ENCODE data around the gene UBE2QL1. TPM values are rescaled to one million over a fixed set of nuclear protein-coding genes. Genes with fewer than 3 reads are reported as not detected.

UBE2QL1 gene
- total RNA-seq, 1 experiment from 2014 or later, result 0.50 TPM

DNA sequence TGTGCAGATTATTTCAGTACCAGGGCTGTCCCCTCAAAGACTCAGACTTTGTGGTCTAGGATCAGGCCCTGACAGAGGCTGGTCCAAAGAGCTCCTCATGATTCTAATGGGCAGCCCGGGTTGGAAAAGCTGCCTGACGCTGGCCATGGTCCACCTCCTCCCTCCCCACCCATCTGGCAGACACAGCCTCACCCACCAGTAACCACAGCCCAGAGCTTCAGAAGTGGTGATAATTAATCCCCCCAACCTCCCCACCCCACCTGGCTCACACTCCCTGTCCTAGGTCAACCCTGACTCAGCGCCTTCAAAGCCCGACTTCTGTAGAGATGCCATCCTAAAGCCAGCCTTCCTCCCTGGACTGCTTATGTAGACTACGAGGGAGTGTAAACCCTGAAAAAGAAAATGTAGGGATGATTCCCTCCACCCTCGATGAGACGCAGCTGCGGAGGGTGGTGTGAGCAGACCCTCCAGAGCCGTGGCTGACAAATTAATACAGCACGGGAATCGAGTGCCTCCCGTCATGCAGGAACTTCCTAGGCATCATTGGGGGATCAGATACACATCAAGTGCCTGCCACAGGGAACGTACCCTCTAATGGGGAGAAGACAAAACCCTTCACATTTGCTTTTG is 7.0 kb downstream of the UBE2QL1 start:
- no peaks in the 10 kb centered on the region for H3K9me3 Mint-ChIP-seq
- ChIA-PET CTCF (interaction anchor here (1.3 to 1.9 kb wide), 2 partner anchors 21 to 568 kb away, joined by 4 read pairs; no protein-coding TSS in a partner anchor), POLR2A (no interaction called here)
- H3K4me1 Mint-ChIP-seq, result peaks cover 4% of the 10 kb centered on the region
- H3K36me3 Mint-ChIP-seq, result no peaks in the 10 kb centered on the region
- H3K27me3 Mint-ChIP-seq (ENCODE audit: low read depth), result peaks cover 72% of the 10 kb centered on the region
- no peak for DNase-seq (ENCODE audit: low spot score)
- no peak overlapping the region for H3K4me3 Mint-ChIP-seq
- TF ChIP-seq NFATC4 (CRISPR knock-in tag; IDR thresholded peaks at IDR 0.05) (no peak), NFYB (CRISPR knock-in tag; conservative IDR thresholded peaks at IDR 0.05; ENCODE audit: low read depth) (no peak), SMAD4 (CRISPR knock-in tag; IDR thresholded peaks at IDR 0.05) (no peak), ELF4 (CRISPR knock-in tag; IDR thresholded peaks at IDR 0.05; ENCODE audit: low read depth) (no peak), HMGA2 (CRISPR knock-in tag; IDR thresholded peaks at IDR 0.05) (no peak), ZNF219 (CRISPR knock-in tag; IDR thresholded peaks at IDR 0.05; ENCODE audit: borderline replicate concordance) (no peak), ESRRA (CRISPR knock-in tag; IDR thresholded peaks at IDR 0.05; ENCODE audit: borderline replicate concordance) (no peak)
- TF ChIP-seq, protein P1, sequence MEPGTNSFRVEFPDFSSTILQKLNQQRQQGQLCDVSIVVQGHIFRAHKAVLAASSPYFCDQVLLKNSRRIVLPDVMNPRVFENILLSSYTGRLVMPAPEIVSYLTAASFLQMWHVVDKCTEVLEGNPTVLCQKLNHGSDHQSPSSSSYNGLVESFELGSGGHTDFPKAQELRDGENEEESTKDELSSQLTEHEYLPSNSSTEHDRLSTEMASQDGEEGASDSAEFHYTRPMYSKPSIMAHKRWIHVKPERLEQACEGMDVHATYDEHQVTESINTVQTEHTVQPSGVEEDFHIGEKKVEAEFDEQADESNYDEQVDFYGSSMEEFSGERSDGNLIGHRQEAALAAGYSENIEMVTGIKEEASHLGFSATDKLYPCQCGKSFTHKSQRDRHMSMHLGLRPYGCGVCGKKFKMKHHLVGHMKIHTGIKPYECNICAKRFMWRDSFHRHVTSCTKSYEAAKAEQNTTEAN (CRISPR knock-in tag; IDR thresholded peaks at IDR 0.05), result no peak
- TF ChIP-seq, protein P2, sequence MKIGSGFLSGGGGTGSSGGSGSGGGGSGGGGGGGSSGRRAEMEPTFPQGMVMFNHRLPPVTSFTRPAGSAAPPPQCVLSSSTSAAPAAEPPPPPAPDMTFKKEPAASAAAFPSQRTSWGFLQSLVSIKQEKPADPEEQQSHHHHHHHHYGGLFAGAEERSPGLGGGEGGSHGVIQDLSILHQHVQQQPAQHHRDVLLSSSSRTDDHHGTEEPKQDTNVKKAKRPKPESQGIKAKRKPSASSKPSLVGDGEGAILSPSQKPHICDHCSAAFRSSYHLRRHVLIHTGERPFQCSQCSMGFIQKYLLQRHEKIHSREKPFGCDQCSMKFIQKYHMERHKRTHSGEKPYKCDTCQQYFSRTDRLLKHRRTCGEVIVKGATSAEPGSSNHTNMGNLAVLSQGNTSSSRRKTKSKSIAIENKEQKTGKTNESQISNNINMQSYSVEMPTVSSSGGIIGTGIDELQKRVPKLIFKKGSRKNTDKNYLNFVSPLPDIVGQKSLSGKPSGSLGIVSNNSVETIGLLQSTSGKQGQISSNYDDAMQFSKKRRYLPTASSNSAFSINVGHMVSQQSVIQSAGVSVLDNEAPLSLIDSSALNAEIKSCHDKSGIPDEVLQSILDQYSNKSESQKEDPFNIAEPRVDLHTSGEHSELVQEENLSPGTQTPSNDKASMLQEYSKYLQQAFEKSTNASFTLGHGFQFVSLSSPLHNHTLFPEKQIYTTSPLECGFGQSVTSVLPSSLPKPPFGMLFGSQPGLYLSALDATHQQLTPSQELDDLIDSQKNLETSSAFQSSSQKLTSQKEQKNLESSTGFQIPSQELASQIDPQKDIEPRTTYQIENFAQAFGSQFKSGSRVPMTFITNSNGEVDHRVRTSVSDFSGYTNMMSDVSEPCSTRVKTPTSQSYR (CRISPR knock-in tag; IDR thresholded peaks at IDR 0.05), result no peak
- no peak for ATAC-seq
- no peak overlapping the region for H3K27ac Mint-ChIP-seq

DNA sequence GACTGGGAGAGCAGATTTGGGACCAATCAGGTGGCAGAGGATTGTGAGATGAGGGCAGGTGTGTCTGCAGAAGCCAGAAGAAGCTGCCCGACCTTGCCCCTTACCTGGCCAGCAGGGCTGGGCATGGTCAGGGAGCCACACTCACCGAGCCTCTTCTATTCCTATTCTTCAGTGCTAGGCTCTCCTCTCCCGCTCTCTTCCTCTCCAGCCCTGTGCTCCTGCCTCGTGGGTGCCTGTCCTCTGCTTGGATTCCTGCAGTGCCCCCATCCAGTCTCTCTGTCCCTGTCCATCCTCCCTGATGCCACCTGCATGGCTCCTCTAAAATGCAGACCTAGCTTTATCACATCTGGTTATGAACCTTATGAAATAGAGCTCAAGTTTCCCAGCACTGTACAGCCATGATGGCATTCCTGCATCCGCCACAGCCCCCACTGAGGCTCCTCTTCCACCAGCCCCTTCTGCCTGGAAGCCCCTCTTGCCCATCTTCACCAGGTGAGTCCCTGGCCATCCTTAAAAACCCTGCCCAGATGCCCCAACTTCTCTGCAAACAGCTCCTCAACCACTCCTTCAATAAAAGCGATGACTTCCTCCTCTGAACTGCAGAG is 8.2 kb downstream of the UBE2QL1 start:
- H3K4me1 Mint-ChIP-seq, result no peaks in the 10 kb centered on the region
- H3K27ac Mint-ChIP-seq, result no peak overlapping the region
- ChIA-PET POLR2A (interaction anchor here (0.5 kb wide), 1 partner anchor 70 kb away, joined by 3 read pairs; no protein-coding TSS in a partner anchor), CTCF (interaction anchor here (1.2 kb wide), 1 partner anchor 22 kb away, joined by 5 read pairs; no protein-coding TSS in a partner anchor)
- ATAC-seq, result no peak
- H3K4me3 Mint-ChIP-seq, result no peak overlapping the region
- H3K36me3 Mint-ChIP-seq, result no peaks in the 10 kb centered on the region
- peaks cover 67% of the 10 kb centered on the region for H3K27me3 Mint-ChIP-seq (ENCODE audit: low read depth)
- no peak for DNase-seq (ENCODE audit: low spot score)
- H3K9me3 Mint-ChIP-seq, result no peaks in the 10 kb centered on the region
- TF ChIP-seq, protein P3, sequence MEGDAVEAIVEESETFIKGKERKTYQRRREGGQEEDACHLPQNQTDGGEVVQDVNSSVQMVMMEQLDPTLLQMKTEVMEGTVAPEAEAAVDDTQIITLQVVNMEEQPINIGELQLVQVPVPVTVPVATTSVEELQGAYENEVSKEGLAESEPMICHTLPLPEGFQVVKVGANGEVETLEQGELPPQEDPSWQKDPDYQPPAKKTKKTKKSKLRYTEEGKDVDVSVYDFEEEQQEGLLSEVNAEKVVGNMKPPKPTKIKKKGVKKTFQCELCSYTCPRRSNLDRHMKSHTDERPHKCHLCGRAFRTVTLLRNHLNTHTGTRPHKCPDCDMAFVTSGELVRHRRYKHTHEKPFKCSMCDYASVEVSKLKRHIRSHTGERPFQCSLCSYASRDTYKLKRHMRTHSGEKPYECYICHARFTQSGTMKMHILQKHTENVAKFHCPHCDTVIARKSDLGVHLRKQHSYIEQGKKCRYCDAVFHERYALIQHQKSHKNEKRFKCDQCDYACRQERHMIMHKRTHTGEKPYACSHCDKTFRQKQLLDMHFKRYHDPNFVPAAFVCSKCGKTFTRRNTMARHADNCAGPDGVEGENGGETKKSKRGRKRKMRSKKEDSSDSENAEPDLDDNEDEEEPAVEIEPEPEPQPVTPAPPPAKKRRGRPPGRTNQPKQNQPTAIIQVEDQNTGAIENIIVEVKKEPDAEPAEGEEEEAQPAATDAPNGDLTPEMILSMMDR (IDR thresholded peaks at IDR 0.05), result no peak
- TF ChIP-seq TEAD1 (CRISPR knock-in tag; IDR thresholded peaks at IDR 0.05) (no peak), ETV6 (CRISPR knock-in tag; IDR thresholded peaks at IDR 0.05) (no peak), ATF1 (CRISPR knock-in tag; IDR thresholded peaks at IDR 0.05) (no peak), SOX15 (CRISPR knock-in tag; IDR thresholded peaks at IDR 0.05) (no peak), JUN (CRISPR knock-in tag; IDR thresholded peaks at IDR 0.05) (no peak), ELF4 (CRISPR knock-in tag; IDR thresholded peaks at IDR 0.05; ENCODE audit: low read depth) (no peak), CBFB (CRISPR knock-in tag; IDR thresholded peaks at IDR 0.05; ENCODE audit: low read depth) (no peak), PRRX2 (CRISPR knock-in tag; IDR thresholded peaks at IDR 0.05) (no peak), HMGA2 (CRISPR knock-in tag; IDR thresholded peaks at IDR 0.05) (no peak), ZBTB21 (CRISPR knock-in tag; IDR thresholded peaks at IDR 0.05; ENCODE audit: borderline replicate concordance) (no peak), JAZF1 (CRISPR knock-in tag; IDR thresholded peaks at IDR 0.05) (no peak), ZNF423 (CRISPR knock-in tag; IDR thresholded peaks at IDR 0.05) (no peak)
- TF ChIP-seq, protein P4, sequence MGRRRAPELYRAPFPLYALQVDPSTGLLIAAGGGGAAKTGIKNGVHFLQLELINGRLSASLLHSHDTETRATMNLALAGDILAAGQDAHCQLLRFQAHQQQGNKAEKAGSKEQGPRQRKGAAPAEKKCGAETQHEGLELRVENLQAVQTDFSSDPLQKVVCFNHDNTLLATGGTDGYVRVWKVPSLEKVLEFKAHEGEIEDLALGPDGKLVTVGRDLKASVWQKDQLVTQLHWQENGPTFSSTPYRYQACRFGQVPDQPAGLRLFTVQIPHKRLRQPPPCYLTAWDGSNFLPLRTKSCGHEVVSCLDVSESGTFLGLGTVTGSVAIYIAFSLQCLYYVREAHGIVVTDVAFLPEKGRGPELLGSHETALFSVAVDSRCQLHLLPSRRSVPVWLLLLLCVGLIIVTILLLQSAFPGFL (CRISPR knock-in tag; IDR thresholded peaks at IDR 0.05; ENCODE audit: borderline replicate concordance), result no peak
- TF ChIP-seq, protein P5, sequence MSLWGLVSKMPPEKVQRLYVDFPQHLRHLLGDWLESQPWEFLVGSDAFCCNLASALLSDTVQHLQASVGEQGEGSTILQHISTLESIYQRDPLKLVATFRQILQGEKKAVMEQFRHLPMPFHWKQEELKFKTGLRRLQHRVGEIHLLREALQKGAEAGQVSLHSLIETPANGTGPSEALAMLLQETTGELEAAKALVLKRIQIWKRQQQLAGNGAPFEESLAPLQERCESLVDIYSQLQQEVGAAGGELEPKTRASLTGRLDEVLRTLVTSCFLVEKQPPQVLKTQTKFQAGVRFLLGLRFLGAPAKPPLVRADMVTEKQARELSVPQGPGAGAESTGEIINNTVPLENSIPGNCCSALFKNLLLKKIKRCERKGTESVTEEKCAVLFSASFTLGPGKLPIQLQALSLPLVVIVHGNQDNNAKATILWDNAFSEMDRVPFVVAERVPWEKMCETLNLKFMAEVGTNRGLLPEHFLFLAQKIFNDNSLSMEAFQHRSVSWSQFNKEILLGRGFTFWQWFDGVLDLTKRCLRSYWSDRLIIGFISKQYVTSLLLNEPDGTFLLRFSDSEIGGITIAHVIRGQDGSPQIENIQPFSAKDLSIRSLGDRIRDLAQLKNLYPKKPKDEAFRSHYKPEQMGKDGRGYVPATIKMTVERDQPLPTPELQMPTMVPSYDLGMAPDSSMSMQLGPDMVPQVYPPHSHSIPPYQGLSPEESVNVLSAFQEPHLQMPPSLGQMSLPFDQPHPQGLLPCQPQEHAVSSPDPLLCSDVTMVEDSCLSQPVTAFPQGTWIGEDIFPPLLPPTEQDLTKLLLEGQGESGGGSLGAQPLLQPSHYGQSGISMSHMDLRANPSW (CRISPR knock-in tag; conservative IDR thresholded peaks at IDR 0.05; ENCODE audit: low read depth), result no peak
- TF ChIP-seq, protein P6, sequence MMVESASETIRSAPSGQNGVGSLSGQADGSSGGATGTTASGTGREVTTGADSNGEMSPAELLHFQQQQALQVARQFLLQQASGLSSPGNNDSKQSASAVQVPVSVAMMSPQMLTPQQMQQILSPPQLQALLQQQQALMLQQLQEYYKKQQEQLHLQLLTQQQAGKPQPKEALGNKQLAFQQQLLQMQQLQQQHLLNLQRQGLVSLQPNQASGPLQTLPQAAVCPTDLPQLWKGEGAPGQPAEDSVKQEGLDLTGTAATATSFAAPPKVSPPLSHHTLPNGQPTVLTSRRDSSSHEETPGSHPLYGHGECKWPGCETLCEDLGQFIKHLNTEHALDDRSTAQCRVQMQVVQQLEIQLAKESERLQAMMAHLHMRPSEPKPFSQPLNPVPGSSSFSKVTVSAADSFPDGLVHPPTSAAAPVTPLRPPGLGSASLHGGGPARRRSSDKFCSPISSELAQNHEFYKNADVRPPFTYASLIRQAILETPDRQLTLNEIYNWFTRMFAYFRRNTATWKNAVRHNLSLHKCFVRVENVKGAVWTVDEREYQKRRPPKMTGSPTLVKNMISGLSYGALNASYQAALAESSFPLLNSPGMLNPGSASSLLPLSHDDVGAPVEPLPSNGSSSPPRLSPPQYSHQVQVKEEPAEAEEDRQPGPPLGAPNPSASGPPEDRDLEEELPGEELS (CRISPR knock-in tag; IDR thresholded peaks at IDR 0.05), result no peak

All from WTC11 (cell line).